Esophagus (tissue), 2 donors: ENCODE results near the gene UVSSA. TPM values are rescaled to one million over a fixed set of nuclear protein-coding genes. Genes with fewer than 3 reads are reported as not detected.

Source experiments
- H3K27ac ChIP-seq, 2 donors: one replicate each; pipeline ENCODE4 v1.5.1; 2013; ENCODE audit warnings: low read depth in 2 of 2, mild to moderate bottlenecking in 2 of 2, inconsistent platforms in 1 of 2, low read length in 1 of 2, moderate library complexity in 1 of 2
- H3K27me3 ChIP-seq, 2 donors: one replicate each; pipeline ENCODE4 v1.6.1; 2013; ENCODE audit warnings: low read length in 2 of 2, control low read depth in 1 of 2, mild to moderate bottlenecking in 1 of 2; ENCODE audit not compliant: insufficient read depth in 2 of 2, control insufficient read depth in 1 of 2
- H3K36me3 ChIP-seq, 2 donors: one replicate each; pipeline ENCODE4 v1.6.1; 2013; ENCODE audit warnings: low read length in 1 of 2; ENCODE audit not compliant: control insufficient read depth in 2 of 2, insufficient read depth in 2 of 2
- H3K4me1 ChIP-seq, 2 donors: one replicate each; pipeline ENCODE4 v1.6.1; 2013; ENCODE audit warnings: low read length in 1 of 2; ENCODE audit not compliant: control insufficient read depth in 2 of 2, insufficient read depth in 2 of 2
- H3K4me3 ChIP-seq, 2 donors: one replicate each; pipeline ENCODE4 v1.5.1; 2013; ENCODE audit warnings: low read length in 2 of 2, mild to moderate bottlenecking in 2 of 2, low read depth in 1 of 2, moderate library complexity in 1 of 2
- H3K9me3 ChIP-seq, 2 donors: one replicate each; pipeline ENCODE4 v1.6.1; 2013; ENCODE audit warnings: mild to moderate bottlenecking in 2 of 2, low read depth in 1 of 2, low read length in 1 of 2, moderate library complexity in 1 of 2; ENCODE audit not compliant: control insufficient read depth in 2 of 2, insufficient read depth in 1 of 2
- WGBS, 2 donors: extraction: QIAGEN DNeasy Blood & Tissue Kit; methylation state at CpG; one replicate each; pipeline ENCODE4 v1.1.7; 2013; 5-methylcytosine and 5-hydroxymethylcytosine counted together
- polyA plus RNA-seq, 2 donors: library from polyadenylated mRNA; stranded (reverse); fragments of 200-250 nt; gene quantifications; one replicate each; pipeline ENCODE4 v1.2.3, GENCODE V29; 2013
- donor health status: healthy with polysubstance abuse.
- donor health status: Bipolar disorder and iron deficiency.

UVSSA gene
- polyA plus RNA-seq, 2 donors: 4.8 to 13.0 TPM

GRCh38 chr4:1359976-1360375 lies 13.0 kb downstream of the UVSSA start:
- no peak overlapping the region for H3K4me3 ChIP-seq
- H3K27ac ChIP-seq: no peak overlapping the region
- 88% methylated on average over 16 of the region's 16 CpGs for WGBS, 2 donors
- H3K36me3 ChIP-seq: peaks cover 3 to 43% of the 10 kb centered on the region in 2 donors
- H3K4me1 ChIP-seq: peaks cover 0 to 4% of the 10 kb centered on the region in 2 donors
- no peaks in the 10 kb centered on the region for H3K9me3 ChIP-seq
- no peaks in the 10 kb centered on the region for H3K27me3 ChIP-seq

GRCh38 chr4:1360423-1361283 lies 13.6 kb downstream of the UVSSA start:
- Histone ChIP-seq H3K9me3 (no peaks in the 10 kb centered on the region), H3K27me3 (no peaks in the 10 kb centered on the region), H3K4me3 (no peak overlapping the region), H3K4me1 (peaks cover 4 to 5% of the 10 kb centered on the region in 2 donors), H3K27ac (no peak overlapping the region), H3K36me3 (peaks cover 0 to 38% of the 10 kb centered on the region in 2 donors)
- WGBS, 2 donors: 78 to 83% methylated on average over 29 of the region's 29 CpGs

- Histone ChIP-seq H3K36me3 (peaks cover 0 to 37% of the 10 kb centered on the region in 2 donors), H3K27ac (no peak overlapping the region), H3K9me3 (no peaks in the 10 kb centered on the region), H3K4me1 (peaks cover 4 to 5% of the 10 kb centered on the region in 2 donors), H3K4me3 (no peak overlapping the region), H3K27me3 (no peaks in the 10 kb centered on the region)
- 81 to 82% methylated on average over 18 of the region's 18 CpGs for WGBS, 2 donors
These were observed 14.4 kb downstream of the UVSSA start for GRCh38 chr4:1361431-1361830.

GRCh38 chr4:1362046-1362445 lies 15.0 kb downstream of the UVSSA start:
- H3K4me3 ChIP-seq: no peak overlapping the region
- peaks cover 0 to 38% of the 10 kb centered on the region in 2 donors for H3K36me3 ChIP-seq
- H3K27ac ChIP-seq: no peak overlapping the region
- 80 to 83% methylated on average over 10 of the region's 10 CpGs for WGBS, 2 donors
- H3K27me3 ChIP-seq: no peaks in the 10 kb centered on the region
- peaks cover 4 to 5% of the 10 kb centered on the region in 2 donors for H3K4me1 ChIP-seq
- H3K9me3 ChIP-seq: no peaks in the 10 kb centered on the region

- peaks cover 0 to 36% of the 10 kb centered on the region in 2 donors for H3K36me3 ChIP-seq
These were observed 15.5 kb downstream of the UVSSA start for GRCh38 chr4:1362521-1362920.

GRCh38 chr4:1363513-1363912 lies 16.5 kb downstream of the UVSSA start:
- no peak overlapping the region for H3K4me3 ChIP-seq
- H3K27ac ChIP-seq: no peak overlapping the region
- H3K9me3 ChIP-seq: no peaks in the 10 kb centered on the region
- 88 to 89% methylated on average over 11 of the region's 11 CpGs for WGBS, 2 donors
- H3K36me3 ChIP-seq: peaks cover 0 to 35% of the 10 kb centered on the region in 2 donors
- no peaks in the 10 kb centered on the region for H3K27me3 ChIP-seq
- H3K4me1 ChIP-seq: peaks cover 4 to 5% of the 10 kb centered on the region in 2 donors

More at GRCh38 chr4:1362521-1362920, 15.5 kb downstream of the UVSSA start:
- Histone ChIP-seq H3K27ac (no peak overlapping the region), H3K4me3 (no peak overlapping the region), H3K4me1 (peaks cover 4 to 5% of the 10 kb centered on the region in 2 donors), H3K27me3 (no peaks in the 10 kb centered on the region), H3K9me3 (no peaks in the 10 kb centered on the region)
- WGBS, 2 donors: 93% methylated on average over 17 of the region's 17 CpGs

GRCh38 chr4:1364217-1364616 lies 17.2 kb downstream of the UVSSA start:
- Histone ChIP-seq H3K4me1 (peaks cover 4 to 5% of the 10 kb centered on the region in 2 donors), H3K9me3 (no peaks in the 10 kb centered on the region), H3K27me3 (no peaks in the 10 kb centered on the region), H3K36me3 (peaks cover 0 to 39% of the 10 kb centered on the region in 2 donors), H3K4me3 (no peak overlapping the region), H3K27ac (no peak overlapping the region)
- WGBS, 2 donors: 87 to 93% methylated on average over 16 of the region's 18 CpGs

GRCh38 chr4:1364748-1365147 lies 17.7 kb downstream of the UVSSA start:
- 82 to 90% methylated on average over 13 of the region's 13 CpGs for WGBS, 2 donors
- Histone ChIP-seq H3K27me3 (no peaks in the 10 kb centered on the region), H3K4me1 (peaks cover 4 to 5% of the 10 kb centered on the region in 2 donors), H3K27ac (no peak overlapping the region), H3K4me3 (no peak overlapping the region), H3K9me3 (no peaks in the 10 kb centered on the region), H3K36me3 (peaks cover 0 to 39% of the 10 kb centered on the region in 2 donors)

- H3K9me3 ChIP-seq: no peaks in the 10 kb centered on the region
- peaks cover 0 to 44% of the 10 kb centered on the region in 2 donors for H3K36me3 ChIP-seq
- WGBS, 2 donors: 65 to 66% methylated on average over 25 of the region's 25 CpGs
- H3K4me1 ChIP-seq: peaks cover 4 to 5% of the 10 kb centered on the region in 2 donors
- no peak overlapping the region for H3K27ac ChIP-seq
- no peak overlapping the region for H3K4me3 ChIP-seq
- H3K27me3 ChIP-seq: no peaks in the 10 kb centered on the region
These were observed 18.5 kb downstream of the UVSSA start for GRCh38 chr4:1365271-1366178.
